ENCODE data around the gene KRTAP5-2. TPM values are rescaled to one million over a fixed set of nuclear protein-coding genes. Genes with fewer than 3 reads are reported as not detected.
A peak's percentile ranks its signal among the peaks of the same experiment; 100 is the strongest.

Gene KRTAP5-2
- total and polyA plus RNA-seq, 9 of the 15 experiments (the other 6 are each of a cell fraction or from before 2014, with no cell fraction given), result not detected

GRCh38 chr11:1628506-1629325, 30.6 kb upstream of the KRTAP5-2 start (continued):
- TF ChIP-seq CTCF (IDR thresholded peaks at IDR 0.05 in 2 of 3, conservative IDR thresholded peaks at IDR 0.05 in 1 of 3; ENCODE audit: insufficient read depth in 2 of 3, low read depth in 1 of 3, low read length in 3 of 3), result peak; percentile 88 to 91 (median 90)
- no peak for TF ChIP-seq BCLAF1 (IDR thresholded peaks at IDR 0.05; ENCODE audit: borderline replicate concordance in 1 of 2, control insufficient read depth in 1 of 2, low read depth in 2 of 2, low read length in 1 of 2)
- peak; percentile 52 for TF ChIP-seq SMC3 (conservative IDR thresholded peaks at IDR 0.05; ENCODE audit: insufficient read depth, low read depth, low read length)

Measured in K562 (cell line).